Endothelial cell of umbilical vein (primary cell): Measurements from ENCODE around the gene EFHC1. TPM values are rescaled to one million over a fixed set of nuclear protein-coding genes. Genes with fewer than 3 reads are reported as not detected.

Source experiments
- BruUV-seq: library from RNA; stranded (reverse); fragments of 400-500 nt; replicated peaks from 2 replicates; lab custom pipeline; 2021; lab: Mats Ljungman, UMichigan
- CTCF ChIA-PET: fragments of 300-600, 350-600 bp; sonication (Branson Sonifier 250); formaldehyde crosslinking; loops from one replicate; lab custom pipeline; 2021; ENCODE audit warnings: antibody characterized with exemption, inconsistent platforms; lab: Charles Lee
- POLR2A ChIA-PET: fragments of 300-600, 350-600 bp; sonication (Branson Sonifier 250); formaldehyde crosslinking; loops from one replicate; lab custom pipeline; 2021; ENCODE audit warnings: antibody characterized with exemption, inconsistent platforms; lab: Charles Lee
- DNase-seq: peaks from one replicate; pipeline ENCODE4 v3.0.0-alpha.2; 2011; ENCODE audit warnings: low read depth, low spot score
- FAIRE-seq: peaks from 2 replicates; lab custom pipeline; 2011; peaks lifted over from hg19 to GRCh38; lab: Jason Lieb, UNC
- H2AFZ ChIP-seq: 2 replicates; pipeline ENCODE4 v1.6.0; 2012; ENCODE audit warnings: low read depth, low read length, control low read depth, inconsistent platforms
- H3K27ac ChIP-seq: 2 replicates; pipeline ENCODE4 v1.5.1; 2011; ENCODE audit warnings: low read depth, mild to moderate bottlenecking, control low read depth, low read length, moderate library complexity; ENCODE audit not compliant: insufficient read depth
- H3K27me3 ChIP-seq, 2 experiments: 2 replicates each; pipeline versions ENCODE4 v1.6.0 to v1.6.1; 2011; ENCODE audit warnings: low read length in 2 of 2, mixed read lengths in 1 of 2; ENCODE audit not compliant: control insufficient read depth in 2 of 2, insufficient read depth in 2 of 2
- H3K36me3 ChIP-seq, 2 experiments: 2 replicates in 1 of 2; 3 replicates in 1 of 2; pipeline ENCODE4 v1.5.1; 2011; ENCODE audit warnings: low read length in 2 of 2, mild to moderate bottlenecking in 1 of 2, moderate library complexity in 1 of 2; ENCODE audit not compliant: control insufficient read depth in 2 of 2, insufficient read depth in 2 of 2; ENCODE audit errors: extremely low read depth in 1 of 2
- H3K4me1 ChIP-seq: 3 replicates; pipeline ENCODE4 v1.5.1; 2011; ENCODE audit warnings: mild to moderate bottlenecking, low read length; ENCODE audit not compliant: control insufficient read depth, insufficient read depth; ENCODE audit errors: extremely low read depth
- H3K4me2 ChIP-seq: 2 replicates; pipeline ENCODE4 v1.6.1; 2011; ENCODE audit warnings: low read length, control low read depth, mixed read lengths; ENCODE audit not compliant: insufficient read depth
- H3K4me3 ChIP-seq, 3 experiments: fragments of 200-600 bp in 1 of 3; sonication (generic), shearing (Covaris generic) in 1 of 3; replicated peaks in 1 of 3; 2 replicates each; pipeline ENCODE4 v1.5.1; 2011 to 2016; ENCODE audit warnings: control low read depth in 3 of 3, low read length in 3 of 3, mild to moderate bottlenecking in 2 of 3, inconsistent platforms in 1 of 3, low read depth in 1 of 3, moderate library complexity in 1 of 3; ENCODE audit not compliant: insufficient read depth in 1 of 3
- H3K79me2 ChIP-seq: 2 replicates; pipeline ENCODE4 v1.6.0; 2012; ENCODE audit warnings: low read length, inconsistent platforms; ENCODE audit not compliant: control insufficient read depth, insufficient read depth
- H3K9ac ChIP-seq: replicated peaks from 2 replicates; pipeline ENCODE3; 2011; ENCODE audit warnings: low read length, control low read depth; ENCODE audit not compliant: insufficient read depth; ENCODE audit errors: extremely low read depth
- H3K9me1 ChIP-seq: replicated peaks from 3 replicates; pipeline ENCODE4 v1.6.0; 2011; ENCODE audit warnings: mild to moderate bottlenecking, low read length; ENCODE audit not compliant: control insufficient read depth, insufficient read depth; ENCODE audit errors: extremely low read depth
- H3K9me3 ChIP-seq: replicated peaks from 2 replicates; pipeline ENCODE4 v1.5.1; 2012; ENCODE audit warnings: low read length, inconsistent platforms; ENCODE audit not compliant: control insufficient read depth, insufficient read depth
- H4K20me1 ChIP-seq: replicated peaks from 2 replicates; pipeline ENCODE3; 2011; ENCODE audit warnings: mild to moderate bottlenecking, low read length; ENCODE audit not compliant: control insufficient read depth, insufficient read depth; ENCODE audit errors: extremely low read depth
- EZH2 ChIP-seq: IDR thresholded peaks from 2 replicates; pipeline ENCODE4 v1.6.1; 2012; ENCODE audit warnings: borderline replicate concordance, low read depth, mild to moderate bottlenecking, moderate library complexity, low read length, inconsistent platforms; ENCODE audit not compliant: severe bottlenecking
- FOS ChIP-seq: IDR thresholded peaks from 2 replicates; pipeline ENCODE4 v1.6.1; 2011; ENCODE audit warnings: mild to moderate bottlenecking, low read length, moderate library complexity, borderline replicate concordance; ENCODE audit not compliant: insufficient read depth
- GATA2 ChIP-seq: IDR thresholded peaks from 2 replicates; pipeline ENCODE4 v1.7.0; 2011; ENCODE audit warnings: low read depth, mild to moderate bottlenecking, moderate library complexity, mixed read lengths, low read length; ENCODE audit not compliant: insufficient read length, insufficient read depth
- JUN ChIP-seq: IDR thresholded peaks from 2 replicates; pipeline ENCODE4 v1.6.1; 2011; ENCODE audit warnings: borderline replicate concordance, low read depth; ENCODE audit not compliant: insufficient read length, insufficient read depth
- MYC ChIP-seq: IDR thresholded peaks from one replicate; pipeline ENCODE4 v1.6.1; 2011; ENCODE audit warnings: mild to moderate bottlenecking, low read depth, low read length
- POLR2A ChIP-seq: IDR thresholded peaks from 2 replicates; pipeline ENCODE4 v1.6.1; 2012; ENCODE audit warnings: low read depth, mild to moderate bottlenecking, control low read depth, low read length
- POLR2AphosphoS5 ChIP-seq: IDR thresholded peaks from 2 replicates; pipeline ENCODE4 v1.6.1; 2012; ENCODE audit warnings: low read depth, mild to moderate bottlenecking, control low read depth, low read length, moderate library complexity; ENCODE audit not compliant: insufficient read depth
- dilution Hi-C: fragments of 300-500 bp; cut with MboI; formaldehyde crosslinking; loops from one replicate; pipeline ENCODE4 v1.15.0; 2019; ENCODE audit warnings: low sequenced_read_pairs; ENCODE audit not compliant: extremely low pct_ligation_motif_present
- intact Hi-C: fragments of 100-400 bp; cut with micrococcal nuclease; formaldehyde crosslinking; loops from one replicate; pipeline ENCODE4 v1.10.0; 2022
- polyA plus RNA-seq, 4 experiments: library from polyadenylated mRNA; depleted of rRNA in 3 of 4; stranded (reverse) in 3 of 4; unstranded in 1 of 4; fragments of >200 nt; gene quantifications; 2 replicates each; pipeline versions ENCODE4 v1.2.1 to v1.2.3, GENCODE V29; 2011 to 2012; ENCODE audit warnings: missing spikeins in 1 of 4
- total RNA-seq: library from RNA; stranded (reverse); gene quantifications from 2 replicates; pipeline ENCODE4 v1.2.3, GENCODE V29; 2021
- TF ChIP-seq, protein P1 (sequence below): IDR thresholded peaks from 2 replicates; pipeline ENCODE4 v1.6.1; 2011; ENCODE audit not compliant: insufficient read depth, insufficient read length
- TF ChIP-seq, protein P2 (sequence below), 2 donors: IDR thresholded peaks; 1 replicate in 1 of 2; 2 replicates in 1 of 2; pipeline ENCODE4 v1.5.1; 2011; ENCODE audit warnings: low read length in 2 of 2, mild to moderate bottlenecking in 2 of 2, moderate library complexity in 2 of 2, control low read depth in 1 of 2, inconsistent platforms in 1 of 2, low read depth in 1 of 2; ENCODE audit not compliant: insufficient read depth in 1 of 2; ENCODE audit errors: extremely low read depth in 1 of 2

Gene EFHC1
- total and polyA plus RNA-seq, 2 donors (not counting 3 experiments of a cell fraction or from before 2014, with no cell fraction given) = 14.6 to 17.6 TPM

DNA sequence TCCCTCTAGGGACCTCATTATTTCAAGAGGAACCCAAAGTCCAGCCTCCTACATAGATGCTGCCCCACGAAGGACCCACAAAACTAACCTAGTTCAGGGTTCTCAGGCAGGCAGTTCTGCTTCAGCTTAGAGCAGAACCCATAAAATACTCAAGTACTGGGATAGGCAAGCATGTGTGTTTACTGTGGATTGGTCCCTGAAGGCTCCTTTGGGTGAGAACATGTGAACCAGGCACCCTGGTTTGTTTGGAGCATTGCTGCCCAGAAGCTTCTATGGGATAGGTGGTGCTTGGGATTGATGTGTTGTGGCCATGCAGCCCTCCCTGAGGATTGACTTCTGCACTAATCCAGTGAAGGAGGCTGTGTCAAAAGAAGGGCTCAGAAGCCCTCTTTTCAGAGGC is 14.9 kb upstream of the EFHC1 start:
- dilution Hi-C loops = loop anchor here (25.0 kb wide), 1 partner anchor 132 kb away; no protein-coding TSS in a partner anchor

More for the DNA sequence above, 14.9 kb upstream of the EFHC1 start:
- intact Hi-C loops = no loop called here
- BruUV-seq = no TSS peak
- TF ChIP-seq FOS (no peak), MYC (no peak), EZH2 (no peak), POLR2AphosphoS5 (no peak), GATA2 (no peak), JUN (no peak), POLR2A (no peak)
- TF ChIP-seq, protein P1, sequence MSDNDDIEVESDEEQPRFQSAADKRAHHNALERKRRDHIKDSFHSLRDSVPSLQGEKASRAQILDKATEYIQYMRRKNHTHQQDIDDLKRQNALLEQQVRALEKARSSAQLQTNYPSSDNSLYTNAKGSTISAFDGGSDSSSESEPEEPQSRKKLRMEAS = no peak
- TF ChIP-seq, protein P2, sequence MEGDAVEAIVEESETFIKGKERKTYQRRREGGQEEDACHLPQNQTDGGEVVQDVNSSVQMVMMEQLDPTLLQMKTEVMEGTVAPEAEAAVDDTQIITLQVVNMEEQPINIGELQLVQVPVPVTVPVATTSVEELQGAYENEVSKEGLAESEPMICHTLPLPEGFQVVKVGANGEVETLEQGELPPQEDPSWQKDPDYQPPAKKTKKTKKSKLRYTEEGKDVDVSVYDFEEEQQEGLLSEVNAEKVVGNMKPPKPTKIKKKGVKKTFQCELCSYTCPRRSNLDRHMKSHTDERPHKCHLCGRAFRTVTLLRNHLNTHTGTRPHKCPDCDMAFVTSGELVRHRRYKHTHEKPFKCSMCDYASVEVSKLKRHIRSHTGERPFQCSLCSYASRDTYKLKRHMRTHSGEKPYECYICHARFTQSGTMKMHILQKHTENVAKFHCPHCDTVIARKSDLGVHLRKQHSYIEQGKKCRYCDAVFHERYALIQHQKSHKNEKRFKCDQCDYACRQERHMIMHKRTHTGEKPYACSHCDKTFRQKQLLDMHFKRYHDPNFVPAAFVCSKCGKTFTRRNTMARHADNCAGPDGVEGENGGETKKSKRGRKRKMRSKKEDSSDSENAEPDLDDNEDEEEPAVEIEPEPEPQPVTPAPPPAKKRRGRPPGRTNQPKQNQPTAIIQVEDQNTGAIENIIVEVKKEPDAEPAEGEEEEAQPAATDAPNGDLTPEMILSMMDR (IDR thresholded peaks at IDR 0.05; ENCODE audit: extremely low read depth in 1 of 2, insufficient read depth in 1 of 2, low read depth in 1 of 2, low read length in 2 of 2) = no peak
- CTCF ChIA-PET = interaction anchor here (1.0 to 2.8 kb wide), 6 partner anchors 12 to 258 kb away, joined by 3 to 13 read pairs (median 3); partner anchors contain the start of gene MCM3
- DNase-seq = no peak
- Histone ChIP-seq H3K9ac (no peak overlapping the region), H3K4me3 (no peak overlapping the region), H3K36me3 (peaks cover 0 to 4% of the 10 kb centered on the region in 2 experiments), H3K9me1 (no peaks in the 10 kb centered on the region), H4K20me1 (no peaks in the 10 kb centered on the region), H3K4me2 (no peak overlapping the region), H3K27me3 (no peaks in the 10 kb centered on the region), H3K4me1 (no peaks in the 10 kb centered on the region), H2AFZ (no peak overlapping the region), H3K9me3 (no peaks in the 10 kb centered on the region), H3K79me2 (no peaks in the 10 kb centered on the region), H3K27ac (no peak overlapping the region)
- FAIRE-seq = no peak
- POLR2A ChIA-PET = no interaction called here
